H1 (cell line): ENCODE data around the gene RUNX1. TPM values are rescaled to one million over a fixed set of nuclear protein-coding genes. Genes with fewer than 3 reads are reported as not detected.
"Not testable (repeated sequence)": the region's sequence is repeated elsewhere in the genome, so short reads cannot be mapped to it uniquely, and the experiment has no call there.

Experiments
- CTCF ChIA-PET: fragments of 300-600 bp; sonication (Branson Sonifier 250); formaldehyde crosslinking; loops from one replicate; lab custom pipeline; 2021; ENCODE audit not compliant: partially characterized antibody; lab: Charles Lee
- POLR2A ChIA-PET: fragments of 300-600 bp; sonication (Branson Sonifier 250); formaldehyde crosslinking; loops from one replicate; lab custom pipeline; 2021; ENCODE audit warnings: inconsistent platforms; ENCODE audit not compliant: partially characterized antibody; lab: Charles Lee
- DNase-seq, 2 experiments: peaks; one replicate each; pipeline versions ENCODE4 v3.0.0 to v3.0.0-alpha.2; 2010 to 2022; ENCODE audit warnings: low spot score in 2 of 2, low read depth in 1 of 2, mixed read lengths in 1 of 2
- FAIRE-seq: peaks from 2 replicates; lab custom pipeline; 2011; peaks lifted over from hg19 to GRCh38; lab: Jason Lieb, UNC
- H2AFZ ChIP-seq: 2 replicates; pipeline ENCODE4 v1.8.1; 2012; ENCODE audit warnings: low read length, inconsistent platforms
- H2AK5ac ChIP-seq: 2 replicates; pipeline ENCODE4 v1.6.1; 2013; ENCODE audit warnings: low read depth, low read length
- H2BK120ac ChIP-seq: replicated peaks from 2 replicates; pipeline ENCODE3; 2013; ENCODE audit warnings: low read depth, low read length, inconsistent platforms
- H2BK12ac ChIP-seq: 2 replicates; pipeline ENCODE4 v1.6.1; 2013; ENCODE audit warnings: low read depth, low read length
- H2BK15ac ChIP-seq: 2 replicates; pipeline ENCODE4 v1.6.1; 2013; ENCODE audit warnings: low read length
- H2BK20ac ChIP-seq: 2 replicates; pipeline ENCODE4 v1.6.1; 2013; ENCODE audit warnings: low read length
- H2BK5ac ChIP-seq: 2 replicates; pipeline ENCODE4 v1.6.1; 2013; ENCODE audit warnings: low read depth, low read length
- H3K14ac ChIP-seq: 2 replicates; pipeline ENCODE4 v1.6.1; 2013; ENCODE audit warnings: inconsistent platforms; ENCODE audit not compliant: insufficient read length
- H3K18ac ChIP-seq: 2 replicates; pipeline ENCODE4 v1.6.1; 2013; ENCODE audit warnings: low read length; ENCODE audit errors: extremely low read depth
- H3K23ac ChIP-seq: 2 replicates; pipeline ENCODE4 v1.6.1; 2013; ENCODE audit warnings: inconsistent platforms; ENCODE audit not compliant: insufficient read length
- H3K23me2 ChIP-seq: 2 replicates; pipeline ENCODE4 v1.6.1; 2013; ENCODE audit warnings: low read depth, low read length
- H3K27ac ChIP-seq: 2 replicates; pipeline ENCODE4 v1.6.1; 2011; ENCODE audit warnings: low read depth, low read length, inconsistent platforms
- H3K27me3 ChIP-seq, 4 experiments: replicated peaks in 1 of 4; 1 replicate in 1 of 4; 2 replicates in 3 of 4; pipeline versions ENCODE4 v1.6.1 to v1.8.1; 2011 to 2013; ENCODE audit warnings: low read length in 3 of 4, mild to moderate bottlenecking in 3 of 4, inconsistent platforms in 2 of 4, mixed read lengths in 2 of 4, moderate library complexity in 1 of 4; ENCODE audit not compliant: control insufficient read depth in 3 of 4, insufficient read depth in 3 of 4; ENCODE audit errors: extremely low read depth in 1 of 4
- H3K36me3 ChIP-seq, 4 experiments: 2 replicates each; pipeline versions ENCODE4 v1.6.1 to v1.8.1; 2011 to 2013; ENCODE audit warnings: mild to moderate bottlenecking in 4 of 4, low read length in 3 of 4, moderate library complexity in 2 of 4, control low read depth in 1 of 4, inconsistent platforms in 1 of 4; ENCODE audit not compliant: insufficient read depth in 4 of 4, control insufficient read depth in 2 of 4
- H3K4ac ChIP-seq: replicated peaks from 2 replicates; pipeline ENCODE3; 2013; ENCODE audit warnings: low read length, low read depth, mixed read lengths, inconsistent platforms; ENCODE audit not compliant: insufficient read length
- H3K4me1 ChIP-seq, 4 experiments: replicated peaks in 1 of 4; 1 replicate in 1 of 4; 2 replicates in 3 of 4; pipeline versions ENCODE4 v1.6.1 to v1.8.1; 2011 to 2013; ENCODE audit warnings: low read length in 3 of 4, inconsistent platforms in 2 of 4, mixed read lengths in 1 of 4; ENCODE audit not compliant: insufficient read depth in 4 of 4, control insufficient read depth in 3 of 4
- H3K4me2 ChIP-seq, 2 experiments: 2 replicates each; pipeline versions ENCODE4 v1.6.1 to v1.8.1; 2011 to 2013; ENCODE audit warnings: low read depth in 2 of 2, low read length in 2 of 2, control low read depth in 1 of 2, inconsistent platforms in 1 of 2, mild to moderate bottlenecking in 1 of 2; ENCODE audit not compliant: insufficient read depth in 1 of 2
- H3K4me3 ChIP-seq, 4 experiments: fragments of 200-600, 300-600 bp in 1 of 4; sonication (generic), shearing (Covaris generic), sonication (Bioruptor Twin) in 1 of 4; 2 replicates each; pipeline versions ENCODE4 v1.5.1 to v1.8.1; 2011 to 2016; ENCODE audit warnings: low read length in 4 of 4, low read depth in 3 of 4, control low read depth in 2 of 4, inconsistent platforms in 2 of 4, mild to moderate bottlenecking in 2 of 4, mixed read lengths in 1 of 4, moderate library complexity in 1 of 4; ENCODE audit not compliant: insufficient read depth in 2 of 4; ENCODE audit errors: extremely low read depth in 1 of 4
- H3K56ac ChIP-seq: replicated peaks from 2 replicates; pipeline ENCODE3; 2013; ENCODE audit warnings: low read depth, mild to moderate bottlenecking, mixed read lengths, low read length, inconsistent platforms; ENCODE audit not compliant: insufficient read length
- H3K79me1 ChIP-seq: 2 replicates; pipeline ENCODE4 v1.6.1; 2013; ENCODE audit warnings: low read depth, low read length, control low read depth
- H3K79me2 ChIP-seq, 2 experiments: 2 replicates each; pipeline versions ENCODE4 v1.6.1 to v1.8.1; 2012 to 2013; ENCODE audit warnings: low read length in 2 of 2, mild to moderate bottlenecking in 2 of 2, inconsistent platforms in 1 of 2; ENCODE audit not compliant: insufficient read depth in 2 of 2, control insufficient read depth in 1 of 2
- H3K9ac ChIP-seq, 4 experiments: replicated peaks in 1 of 4; 1 replicate in 1 of 4; 2 replicates in 3 of 4; pipeline versions ENCODE4 v1.6.1 to v1.8.1; 2011 to 2013; ENCODE audit warnings: low read depth in 3 of 4, low read length in 3 of 4, control low read depth in 2 of 4, mild to moderate bottlenecking in 2 of 4, moderate library complexity in 2 of 4, inconsistent platforms in 1 of 4; ENCODE audit errors: extremely low read depth in 1 of 4
- H3K9me3 ChIP-seq, 2 experiments: 2 replicates each; pipeline versions ENCODE4 v1.6.1 to v1.8.1; 2012 to 2013; ENCODE audit warnings: mild to moderate bottlenecking in 2 of 2, moderate library complexity in 2 of 2, control low read depth in 1 of 2, inconsistent platforms in 1 of 2, low read depth in 1 of 2, low read length in 1 of 2, mixed read lengths in 1 of 2; ENCODE audit not compliant: insufficient read depth in 2 of 2
- H4K20me1 ChIP-seq, 2 experiments: replicated peaks in 1 of 2; 2 replicates each; pipeline versions ENCODE3 to v1.8.1; 2011 to 2013; ENCODE audit warnings: inconsistent platforms in 2 of 2, low read length in 2 of 2, mild to moderate bottlenecking in 1 of 2; ENCODE audit not compliant: insufficient read depth in 2 of 2, control insufficient read depth in 1 of 2
- H4K5ac ChIP-seq: 2 replicates; pipeline ENCODE4 v1.6.1; 2013; ENCODE audit warnings: low read length, low read depth, mixed read lengths, inconsistent platforms; ENCODE audit not compliant: insufficient read length
- H4K8ac ChIP-seq: 2 replicates; pipeline ENCODE4 v1.8.0; 2013; ENCODE audit warnings: mild to moderate bottlenecking, moderate library complexity, low read length, inconsistent platforms; ENCODE audit not compliant: insufficient read depth; ENCODE audit errors: extremely low read depth
- H4K91ac ChIP-seq: replicated peaks from 2 replicates; pipeline ENCODE3; 2013; ENCODE audit warnings: low read length, mixed read lengths, inconsistent platforms; ENCODE audit not compliant: insufficient read length
- ASH2L ChIP-seq: fragments of 200-600, 300-600 bp; sonication (generic); IDR thresholded peaks from one replicate; pipeline ENCODE4 v1.7.1; 2017; ENCODE audit warnings: low read length
- BRCA1 ChIP-seq: IDR thresholded peaks from 2 replicates; pipeline ENCODE4 v1.6.1; 2012; ENCODE audit warnings: low read depth, low read length, improper control_type of control experiment
- CBX5 ChIP-seq: fragments of 300-800, 300-1000 bp; sonication (generic); IDR thresholded peaks from 2 replicates; pipeline ENCODE4 v1.7.1; 2016; ENCODE audit warnings: antibody characterized with exemption, low read length, low read depth
- KDM5A ChIP-seq: fragments of 200-600 bp; IDR thresholded peaks from 2 replicates; pipeline ENCODE4 v1.7.1; 2012; ENCODE audit warnings: mild to moderate bottlenecking, low read length, inconsistent platforms, mixed read lengths
- POU5F1 ChIP-seq: IDR thresholded peaks from 2 replicates; pipeline ENCODE4 v1.6.1; 2011; ENCODE audit warnings: low read depth, mild to moderate bottlenecking, low read length, moderate library complexity
- RXRA ChIP-seq: IDR thresholded peaks from 2 replicates; pipeline ENCODE4 v1.6.1; 2011; ENCODE audit warnings: low read depth, mild to moderate bottlenecking, low read length, moderate library complexity; ENCODE audit not compliant: insufficient read depth
- WGBS, 2 experiments: shearing (Covaris generic) in 1 of 2; methylation state at CpG; one replicate each; pipeline versions ENCODE4 v1.1.6 to v1.1.7; 2013 to 2015; ENCODE audit warnings: low lambda C conversion rate in 2 of 2, mixed read lengths in 2 of 2, inconsistent platforms in 1 of 2, low coverage in 1 of 2, missing lambda C conversion rate in 1 of 2; ENCODE audit not compliant: insufficient replicate concordance in 2 of 2, insufficient coverage in 1 of 2, insufficient read length in 1 of 2; ENCODE audit errors: extremely low coverage in 1 of 2, missing lambda C conversion rate in 1 of 2; 5-methylcytosine and 5-hydroxymethylcytosine counted together
- polyA plus RNA-seq, 7 experiments: library from polyadenylated mRNA; depleted of rRNA in 3 of 7; stranded (reverse) in 5 of 7; unstranded in 2 of 7; fragments of >200 nt in 5 of 7; fragments of 200-250 nt in 2 of 7; gene quantifications; 1 replicate in 5 of 7; 2 replicates in 1 of 7; 4 replicates in 1 of 7; pipeline versions ENCODE4 v1.2.1 to v1.2.3, GENCODE V29; 2011 to 2013; ENCODE audit warnings: missing spikeins in 2 of 7, mixed read lengths in 2 of 7
- total RNA-seq: library from RNA; stranded (reverse); fragmentation: NEBNext Ultra II Directional; extraction: Animal tissue kit (Norgen Biotek cat#: 25700); gene quantifications from 2 replicates; pipeline ENCODE4 v1.2.1, GENCODE V29; 2021

RUNX1 gene
- total and polyA plus RNA-seq, 2 of the 8 experiments (the other 6 are each of a cell fraction or from before 2014, with no cell fraction given) = 0.20 to 0.60 TPM

DNA sequence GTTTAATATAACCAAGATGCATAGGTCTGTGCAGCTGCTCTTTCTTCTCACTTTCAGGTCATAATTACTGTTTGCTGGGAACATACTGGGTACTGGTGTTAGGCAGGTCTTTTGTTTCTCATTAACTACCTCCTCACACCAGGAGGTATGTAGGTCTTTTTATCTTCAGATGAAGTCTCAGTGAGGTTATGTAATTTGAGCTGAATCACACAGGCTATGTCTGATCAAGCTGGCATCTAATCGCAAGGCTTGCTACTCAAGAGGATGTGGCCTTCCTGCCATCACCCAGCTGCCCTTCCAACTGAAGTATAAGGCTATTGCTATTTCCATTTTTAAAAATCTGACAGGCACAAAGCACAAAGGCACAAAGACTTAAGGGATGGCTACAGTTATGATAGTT, 96.4 kb downstream of the RUNX1 start (continued):
- TF ChIP-seq RXRA (no peak), POU5F1 (no peak), BRCA1 (no peak), ASH2L (no peak), KDM5A (no peak), CBX5 (no peak)

DNA sequence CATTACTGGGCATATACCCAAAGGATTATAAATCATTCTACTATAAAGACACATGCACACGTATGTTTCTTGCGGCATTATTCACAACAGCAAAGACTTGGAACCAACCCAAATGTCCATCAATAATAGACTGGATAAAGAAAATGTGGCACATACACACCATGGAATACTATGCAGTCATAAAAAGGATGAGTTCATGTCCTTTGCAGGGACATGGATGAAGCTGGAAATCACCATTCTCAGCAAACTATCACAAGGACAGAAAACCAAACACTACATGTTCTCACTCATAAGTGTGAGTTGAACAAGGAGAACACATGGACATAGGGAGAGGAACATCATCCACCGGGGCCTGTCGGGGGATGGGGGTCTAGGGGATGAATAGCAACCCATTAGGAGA, 97.2 kb downstream of the RUNX1 start:
- H3K27ac ChIP-seq, H3K23ac ChIP-seq, H4K5ac ChIP-seq, H3K79me2 ChIP-seq, H3K9me3 ChIP-seq, DNase-seq, H3K23me2 ChIP-seq, H3K56ac ChIP-seq, H4K91ac ChIP-seq, H2AFZ ChIP-seq, H2BK120ac ChIP-seq, H2BK5ac ChIP-seq, H3K27me3 ChIP-seq, H3K9ac ChIP-seq, FAIRE-seq, H3K4ac ChIP-seq, H4K20me1 ChIP-seq, CTCF ChIA-PET, H4K8ac ChIP-seq, H3K79me1 ChIP-seq, H2BK15ac ChIP-seq, H3K14ac ChIP-seq, H2BK20ac ChIP-seq, H3K4me1 ChIP-seq, H2AK5ac ChIP-seq, H3K18ac ChIP-seq, H3K36me3 ChIP-seq, H2BK12ac ChIP-seq, H3K4me3 ChIP-seq, H3K4me2 ChIP-seq: not testable (repeated sequence)
- WGBS, 2 experiments = 89% methylated on average over 4 of the region's 4 CpGs; no CpG with 5 or more reads in 1 of the 2 experiments
- POLR2A ChIA-PET = interaction anchor here (1.2 kb wide), 1 partner anchor 21 kb away, joined by 3 read pairs; no protein-coding TSS in a partner anchor
